H1 (cell line): Measurements from ENCODE around the gene MYL7. TPM values are rescaled to one million over a fixed set of nuclear protein-coding genes. Genes with fewer than 3 reads are reported as not detected.

Source experiments
- BACH1 ChIP-seq: IDR thresholded peaks from 2 replicates; pipeline ENCODE4 v1.6.1; 2012; ENCODE audit warnings: low read length, improper control_type of control experiment
- CEBPB ChIP-seq: IDR thresholded peaks from 2 replicates; pipeline ENCODE4 v1.6.1; 2012; ENCODE audit warnings: low read depth, low read length
- TCF12 ChIP-seq: IDR thresholded peaks from 2 replicates; pipeline ENCODE4 v1.6.1; 2011; ENCODE audit warnings: low read depth, mild to moderate bottlenecking, low read length
- ZNF274 ChIP-seq: IDR thresholded peaks from 2 replicates; pipeline ENCODE4 v1.7.0; 2012; ENCODE audit warnings: low read length, borderline replicate concordance; ENCODE audit errors: extremely low read depth
- polyA plus RNA-seq, 7 experiments: library from polyadenylated mRNA; depleted of rRNA in 3 of 7; stranded (reverse) in 5 of 7; unstranded in 2 of 7; fragments of >200 nt in 5 of 7; fragments of 200-250 nt in 2 of 7; gene quantifications; 1 replicate in 5 of 7; 2 replicates in 1 of 7; 4 replicates in 1 of 7; pipeline versions ENCODE4 v1.2.1 to v1.2.3, GENCODE V29; 2011 to 2013; ENCODE audit warnings: missing spikeins in 2 of 7, mixed read lengths in 2 of 7
- total RNA-seq: library from RNA; stranded (reverse); fragmentation: NEBNext Ultra II Directional; extraction: Animal tissue kit (Norgen Biotek cat#: 25700); gene quantifications from 2 replicates; pipeline ENCODE4 v1.2.1, GENCODE V29; 2021
- TF ChIP-seq, protein P1 (sequence below): fragments of 300-600 bp; sonication (generic); IDR thresholded peaks from 2 replicates; pipeline ENCODE4 v1.7.1; 2012; ENCODE audit warnings: low read length, moderate library complexity, mild to moderate bottlenecking, inconsistent platforms; ENCODE audit not compliant: insufficient replicate concordance
- TF ChIP-seq, protein P2 (sequence below): IDR thresholded peaks from 2 replicates; pipeline ENCODE4 v1.6.1; 2011; ENCODE audit warnings: low read length, improper control_type of control experiment

The MYL7 gene
- total and polyA plus RNA-seq, 2 of the 8 experiments (the other 6 are each of a cell fraction or from before 2014, with no cell fraction given): 3.3 to 3.4 TPM

DNA sequence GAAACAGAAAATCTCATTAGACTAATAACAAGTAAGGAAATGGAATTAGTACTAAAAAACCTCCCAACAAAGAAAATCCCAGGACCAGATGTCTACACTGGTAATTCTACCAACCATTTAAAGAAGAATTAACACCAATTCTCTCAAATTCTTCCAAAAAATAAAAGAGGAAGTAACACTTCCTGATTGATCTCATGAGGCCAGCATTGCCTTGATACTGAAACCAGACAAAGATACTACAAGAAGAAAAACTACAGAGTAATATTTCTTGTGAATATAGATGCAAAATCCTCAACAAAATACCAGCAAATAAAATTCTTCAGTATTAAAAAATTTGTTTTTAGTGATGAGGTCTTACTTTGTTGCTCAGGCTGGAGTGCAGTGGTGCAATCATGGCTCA lies 26.8 kb upstream of the MYL7 start (continued):
- TF ChIP-seq, protein P1, sequence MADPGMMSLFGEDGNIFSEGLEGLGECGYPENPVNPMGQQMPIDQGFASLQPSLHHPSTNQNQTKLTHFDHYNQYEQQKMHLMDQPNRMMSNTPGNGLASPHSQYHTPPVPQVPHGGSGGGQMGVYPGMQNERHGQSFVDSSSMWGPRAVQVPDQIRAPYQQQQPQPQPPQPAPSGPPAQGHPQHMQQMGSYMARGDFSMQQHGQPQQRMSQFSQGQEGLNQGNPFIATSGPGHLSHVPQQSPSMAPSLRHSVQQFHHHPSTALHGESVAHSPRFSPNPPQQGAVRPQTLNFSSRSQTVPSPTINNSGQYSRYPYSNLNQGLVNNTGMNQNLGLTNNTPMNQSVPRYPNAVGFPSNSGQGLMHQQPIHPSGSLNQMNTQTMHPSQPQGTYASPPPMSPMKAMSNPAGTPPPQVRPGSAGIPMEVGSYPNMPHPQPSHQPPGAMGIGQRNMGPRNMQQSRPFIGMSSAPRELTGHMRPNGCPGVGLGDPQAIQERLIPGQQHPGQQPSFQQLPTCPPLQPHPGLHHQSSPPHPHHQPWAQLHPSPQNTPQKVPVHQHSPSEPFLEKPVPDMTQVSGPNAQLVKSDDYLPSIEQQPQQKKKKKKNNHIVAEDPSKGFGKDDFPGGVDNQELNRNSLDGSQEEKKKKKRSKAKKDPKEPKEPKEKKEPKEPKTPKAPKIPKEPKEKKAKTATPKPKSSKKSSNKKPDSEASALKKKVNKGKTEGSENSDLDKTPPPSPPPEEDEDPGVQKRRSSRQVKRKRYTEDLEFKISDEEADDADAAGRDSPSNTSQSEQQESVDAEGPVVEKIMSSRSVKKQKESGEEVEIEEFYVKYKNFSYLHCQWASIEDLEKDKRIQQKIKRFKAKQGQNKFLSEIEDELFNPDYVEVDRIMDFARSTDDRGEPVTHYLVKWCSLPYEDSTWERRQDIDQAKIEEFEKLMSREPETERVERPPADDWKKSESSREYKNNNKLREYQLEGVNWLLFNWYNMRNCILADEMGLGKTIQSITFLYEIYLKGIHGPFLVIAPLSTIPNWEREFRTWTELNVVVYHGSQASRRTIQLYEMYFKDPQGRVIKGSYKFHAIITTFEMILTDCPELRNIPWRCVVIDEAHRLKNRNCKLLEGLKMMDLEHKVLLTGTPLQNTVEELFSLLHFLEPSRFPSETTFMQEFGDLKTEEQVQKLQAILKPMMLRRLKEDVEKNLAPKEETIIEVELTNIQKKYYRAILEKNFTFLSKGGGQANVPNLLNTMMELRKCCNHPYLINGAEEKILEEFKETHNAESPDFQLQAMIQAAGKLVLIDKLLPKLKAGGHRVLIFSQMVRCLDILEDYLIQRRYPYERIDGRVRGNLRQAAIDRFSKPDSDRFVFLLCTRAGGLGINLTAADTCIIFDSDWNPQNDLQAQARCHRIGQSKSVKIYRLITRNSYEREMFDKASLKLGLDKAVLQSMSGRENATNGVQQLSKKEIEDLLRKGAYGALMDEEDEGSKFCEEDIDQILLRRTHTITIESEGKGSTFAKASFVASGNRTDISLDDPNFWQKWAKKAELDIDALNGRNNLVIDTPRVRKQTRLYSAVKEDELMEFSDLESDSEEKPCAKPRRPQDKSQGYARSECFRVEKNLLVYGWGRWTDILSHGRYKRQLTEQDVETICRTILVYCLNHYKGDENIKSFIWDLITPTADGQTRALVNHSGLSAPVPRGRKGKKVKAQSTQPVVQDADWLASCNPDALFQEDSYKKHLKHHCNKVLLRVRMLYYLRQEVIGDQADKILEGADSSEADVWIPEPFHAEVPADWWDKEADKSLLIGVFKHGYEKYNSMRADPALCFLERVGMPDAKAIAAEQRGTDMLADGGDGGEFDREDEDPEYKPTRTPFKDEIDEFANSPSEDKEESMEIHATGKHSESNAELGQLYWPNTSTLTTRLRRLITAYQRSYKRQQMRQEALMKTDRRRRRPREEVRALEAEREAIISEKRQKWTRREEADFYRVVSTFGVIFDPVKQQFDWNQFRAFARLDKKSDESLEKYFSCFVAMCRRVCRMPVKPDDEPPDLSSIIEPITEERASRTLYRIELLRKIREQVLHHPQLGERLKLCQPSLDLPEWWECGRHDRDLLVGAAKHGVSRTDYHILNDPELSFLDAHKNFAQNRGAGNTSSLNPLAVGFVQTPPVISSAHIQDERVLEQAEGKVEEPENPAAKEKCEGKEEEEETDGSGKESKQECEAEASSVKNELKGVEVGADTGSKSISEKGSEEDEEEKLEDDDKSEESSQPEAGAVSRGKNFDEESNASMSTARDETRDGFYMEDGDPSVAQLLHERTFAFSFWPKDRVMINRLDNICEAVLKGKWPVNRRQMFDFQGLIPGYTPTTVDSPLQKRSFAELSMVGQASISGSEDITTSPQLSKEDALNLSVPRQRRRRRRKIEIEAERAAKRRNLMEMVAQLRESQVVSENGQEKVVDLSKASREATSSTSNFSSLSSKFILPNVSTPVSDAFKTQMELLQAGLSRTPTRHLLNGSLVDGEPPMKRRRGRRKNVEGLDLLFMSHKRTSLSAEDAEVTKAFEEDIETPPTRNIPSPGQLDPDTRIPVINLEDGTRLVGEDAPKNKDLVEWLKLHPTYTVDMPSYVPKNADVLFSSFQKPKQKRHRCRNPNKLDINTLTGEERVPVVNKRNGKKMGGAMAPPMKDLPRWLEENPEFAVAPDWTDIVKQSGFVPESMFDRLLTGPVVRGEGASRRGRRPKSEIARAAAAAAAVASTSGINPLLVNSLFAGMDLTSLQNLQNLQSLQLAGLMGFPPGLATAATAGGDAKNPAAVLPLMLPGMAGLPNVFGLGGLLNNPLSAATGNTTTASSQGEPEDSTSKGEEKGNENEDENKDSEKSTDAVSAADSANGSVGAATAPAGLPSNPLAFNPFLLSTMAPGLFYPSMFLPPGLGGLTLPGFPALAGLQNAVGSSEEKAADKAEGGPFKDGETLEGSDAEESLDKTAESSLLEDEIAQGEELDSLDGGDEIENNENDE: no peak
- TF ChIP-seq BACH1: no peak
- TF ChIP-seq CEBPB: no peak
- TF ChIP-seq ZNF274: no peak
- TF ChIP-seq TCF12: no peak
- TF ChIP-seq, protein P2, sequence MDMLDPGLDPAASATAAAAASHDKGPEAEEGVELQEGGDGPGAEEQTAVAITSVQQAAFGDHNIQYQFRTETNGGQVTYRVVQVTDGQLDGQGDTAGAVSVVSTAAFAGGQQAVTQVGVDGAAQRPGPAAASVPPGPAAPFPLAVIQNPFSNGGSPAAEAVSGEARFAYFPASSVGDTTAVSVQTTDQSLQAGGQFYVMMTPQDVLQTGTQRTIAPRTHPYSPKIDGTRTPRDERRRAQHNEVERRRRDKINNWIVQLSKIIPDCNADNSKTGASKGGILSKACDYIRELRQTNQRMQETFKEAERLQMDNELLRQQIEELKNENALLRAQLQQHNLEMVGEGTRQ: no peak
